Superior temporal gyrus (tissue), 1 donor: ENCODE measurements around the gene RFTN1.

ENCODE experiments used
- DNase-seq: peaks from one replicate; pipeline ENCODE4 v3.0.0-alpha.2; 2016; ENCODE audit errors: extremely low spot score

The RFTN1 gene

DNA sequence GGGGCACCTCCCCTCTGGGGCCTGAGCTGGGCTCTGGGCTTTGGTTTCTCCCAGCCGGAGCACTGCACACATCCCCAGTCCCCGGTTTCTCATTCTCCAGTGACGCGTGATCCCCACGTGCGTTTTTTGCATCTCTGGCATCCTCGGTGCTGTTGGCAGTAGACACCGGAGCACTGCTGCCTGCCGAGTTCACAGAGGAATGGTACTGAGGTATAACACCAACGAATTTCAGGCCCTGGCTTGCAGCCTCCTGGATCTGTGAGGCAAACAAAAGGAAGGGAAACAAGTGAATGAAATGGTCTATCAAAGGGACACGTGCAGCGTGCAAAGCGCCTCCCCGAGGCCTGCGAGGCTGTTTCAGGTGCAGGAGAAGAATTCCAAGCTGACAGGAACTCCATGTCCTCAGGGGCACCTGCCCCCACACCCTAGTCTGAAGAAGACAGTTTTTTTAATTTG is 135.6 kb downstream of the RFTN1 start:
- no peak for DNase-seq

DNA sequence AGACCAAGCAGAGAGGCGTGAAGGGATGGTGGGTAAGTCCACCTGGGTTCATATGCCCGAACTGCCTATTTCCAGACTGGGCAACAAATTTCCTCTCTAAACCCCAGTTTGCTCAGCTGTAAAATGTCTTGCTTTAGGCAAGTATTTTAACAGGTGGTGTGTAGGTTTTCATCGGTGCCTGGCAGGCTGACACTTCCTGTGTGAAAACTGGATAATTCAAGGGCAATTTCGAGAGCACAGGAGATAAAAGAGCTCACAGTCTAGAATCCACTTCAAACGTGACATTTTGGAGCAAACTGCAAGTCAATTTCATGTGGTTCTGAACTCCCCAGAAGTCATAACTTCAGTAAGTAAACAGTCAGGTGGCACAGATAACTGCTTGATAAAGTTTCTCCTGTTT is 136.3 kb downstream of the RFTN1 start:
- no peak for DNase-seq

DNA sequence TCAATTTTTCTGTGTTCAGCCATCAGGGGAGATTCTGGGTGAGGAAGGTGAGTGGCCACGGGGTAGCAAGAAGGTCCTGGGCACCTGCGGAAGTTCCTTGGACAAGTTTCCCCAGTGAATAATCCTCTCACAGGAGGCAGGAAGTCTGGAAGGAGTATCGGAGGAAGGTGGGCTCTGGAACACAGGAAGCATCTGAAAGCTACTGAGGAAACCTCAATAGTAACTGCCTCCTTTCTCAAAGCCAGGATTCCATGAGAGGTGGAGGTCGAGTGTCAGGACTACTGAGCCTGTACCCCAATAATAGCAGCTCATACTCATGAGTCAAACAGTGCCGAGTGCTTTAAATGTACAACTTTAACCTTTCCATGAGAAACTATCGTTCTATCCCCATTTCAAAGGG is 137.6 kb downstream of the RFTN1 start:
- no peak for DNase-seq

GRCh38 chr3:16374935-16375245 is 138.6 kb downstream of the RFTN1 start:
- DNase-seq: no peak

DNA sequence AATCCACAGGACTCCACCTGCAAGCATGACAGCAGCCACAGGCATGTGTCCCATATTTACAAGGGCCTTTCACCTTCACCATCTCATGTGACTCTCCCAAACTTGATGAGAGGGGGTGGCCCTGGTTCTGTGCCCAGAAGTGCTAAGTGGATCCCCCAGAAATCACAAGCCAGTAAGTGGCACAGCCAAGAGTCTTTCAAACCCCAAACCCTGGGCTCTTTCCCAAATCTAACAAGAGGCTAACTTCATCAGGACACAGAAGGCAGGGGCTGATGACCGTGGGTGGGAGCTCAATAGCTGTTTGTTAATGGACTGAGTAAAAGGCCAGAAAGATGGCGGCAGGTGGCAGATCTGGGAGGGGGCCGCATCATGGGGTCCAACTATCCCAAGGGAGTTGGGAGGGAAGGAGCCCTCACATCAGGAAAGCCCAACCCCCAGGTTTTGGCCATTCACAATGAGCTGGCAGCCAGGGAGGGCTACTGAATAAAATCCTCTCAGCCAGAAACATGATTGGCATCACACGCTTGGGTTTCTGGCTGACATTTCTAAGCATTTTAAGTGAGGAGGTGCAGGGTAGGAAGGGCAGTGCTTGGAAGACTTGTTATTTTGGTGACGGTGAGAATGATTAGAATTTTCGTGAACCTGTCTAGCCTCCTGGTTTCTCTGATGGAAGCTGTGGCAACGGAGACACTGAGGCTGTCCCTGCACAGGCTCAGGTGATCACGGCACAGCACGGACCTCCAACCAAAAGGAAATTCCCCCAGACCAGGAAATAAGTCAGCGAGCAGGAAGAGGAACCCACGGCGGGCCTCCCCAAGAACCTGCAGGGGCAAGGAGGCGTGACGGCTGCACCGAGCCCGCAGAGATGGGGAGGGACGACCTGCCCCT is 139.2 kb downstream of the RFTN1 start:
- no peak for DNase-seq

GRCh38 chr3:16373341-16373946 is 140.1 kb downstream of the RFTN1 start:
- DNase-seq: no peak

GRCh38 chr3:16372362-16373292 is 140.9 kb downstream of the RFTN1 start:
- peak; percentile 40 for DNase-seq

- DNase-seq: no peak
These were observed 142.4 kb downstream of the RFTN1 start for GRCh38 chr3:16370872-16371740.

GRCh38 chr3:16370503-16370871 is 143.0 kb downstream of the RFTN1 start:
- DNase-seq: no peak

DNA sequence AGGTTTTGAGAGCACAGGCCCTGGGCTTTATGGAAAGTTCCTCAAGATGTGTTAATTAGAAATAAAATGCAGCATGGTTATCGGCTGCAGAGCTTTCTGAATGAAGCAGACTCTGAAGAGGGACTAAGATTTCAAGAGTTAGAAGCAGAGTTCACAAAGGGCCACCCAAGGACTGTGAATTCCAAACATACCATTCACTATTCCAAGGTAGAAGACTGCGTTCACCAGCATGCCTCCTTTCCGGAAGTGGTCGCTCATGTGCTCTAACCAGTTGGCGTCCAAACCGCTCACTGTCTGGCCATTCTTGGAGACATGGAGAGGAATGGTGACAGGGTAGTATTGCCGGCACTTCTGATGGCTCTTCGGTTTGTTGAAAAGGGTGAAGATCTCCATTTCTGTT is 143.6 kb downstream of the RFTN1 start:
- DNase-seq: no peak

- DNase-seq: no peak
These were observed 144.2 kb downstream of the RFTN1 start for GRCh38 chr3:16369276-16369675.

DNA sequence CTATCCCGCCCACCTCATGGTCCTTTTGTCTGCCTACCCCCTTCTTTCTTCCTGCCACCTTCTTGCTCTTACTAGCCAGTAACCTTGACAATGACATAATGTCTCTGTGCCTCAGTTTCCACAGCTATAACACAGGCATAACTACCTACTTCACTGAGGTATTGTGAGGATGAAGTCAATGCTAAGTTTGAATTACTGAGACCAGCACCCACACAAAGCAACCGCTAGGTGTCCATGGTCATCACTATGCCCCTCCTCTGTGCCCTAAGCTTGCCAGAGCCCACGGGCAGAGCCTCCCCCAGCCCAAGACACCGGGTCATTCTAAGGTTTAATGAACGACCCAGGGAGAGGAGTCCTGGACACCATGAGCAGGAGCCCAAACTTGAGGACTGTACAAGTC is 146.9 kb downstream of the RFTN1 start:
- no peak for DNase-seq

GRCh38 chr3:16365491-16366128 is 147.9 kb downstream of the RFTN1 start:
- DNase-seq: no peak

- DNase-seq: no peak
These were observed 148.5 kb downstream of the RFTN1 start for GRCh38 chr3:16364963-16365362.

DNA sequence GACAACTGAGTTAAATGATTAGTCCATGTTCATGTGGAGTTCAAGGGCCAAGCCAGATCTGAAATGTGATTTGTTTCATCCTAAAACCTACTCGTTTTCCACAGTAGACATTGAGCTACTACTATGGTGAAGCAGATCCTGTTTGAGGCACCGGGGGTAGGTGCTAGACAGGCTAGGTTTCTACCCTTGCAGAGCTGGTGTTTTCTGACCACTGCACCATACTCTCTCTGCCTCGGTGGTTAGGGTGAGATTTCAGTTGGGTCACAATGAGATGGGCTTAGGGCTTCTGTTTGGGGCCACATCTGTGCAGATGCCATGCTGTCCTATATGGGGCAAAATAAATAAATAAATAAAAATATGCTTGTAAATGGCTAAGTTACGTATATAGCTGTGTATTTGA is 149.2 kb downstream of the RFTN1 start:
- no peak for DNase-seq

- DNase-seq: no peak
These were observed 149.9 kb downstream of the RFTN1 start for GRCh38 chr3:16363636-16364035.

DNA sequence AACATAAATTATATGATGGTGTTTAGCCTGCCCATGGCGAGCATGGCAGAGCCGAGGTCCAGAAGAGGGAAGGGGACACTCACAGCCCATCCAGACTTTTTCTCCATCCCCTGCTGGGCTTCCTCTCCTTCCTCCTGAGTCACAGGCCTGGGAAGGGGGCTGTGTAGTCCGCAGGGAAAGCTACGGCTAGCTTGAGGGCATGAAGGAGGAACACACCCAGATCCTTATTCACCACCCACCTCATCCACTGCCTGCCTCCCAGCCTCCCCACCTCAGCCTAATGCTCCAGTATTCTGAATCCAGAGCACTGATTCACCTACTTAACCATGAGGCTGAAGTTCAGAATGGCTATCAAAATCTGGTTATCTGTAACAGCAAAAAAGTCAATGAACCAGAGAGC is 150.7 kb downstream of the RFTN1 start:
- no peak for DNase-seq

DNA sequence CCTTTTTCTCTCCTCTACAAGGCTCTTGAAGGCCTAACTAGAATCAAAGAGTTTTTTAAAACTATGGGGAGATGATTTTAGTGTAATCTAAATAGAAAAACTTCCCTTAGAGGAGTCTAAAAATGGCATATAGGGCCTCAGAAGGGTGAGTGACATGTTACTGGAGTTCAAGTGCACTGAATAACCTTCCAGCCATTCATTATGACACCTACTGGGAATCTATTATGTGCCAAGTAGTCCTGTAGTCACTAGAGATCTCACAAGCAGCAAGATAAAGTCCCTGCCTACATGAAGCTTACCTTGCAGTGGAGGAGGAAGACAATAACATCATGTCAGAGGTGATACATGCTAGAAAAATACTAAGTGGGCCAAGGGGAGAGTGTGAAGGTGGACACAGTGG is 152.4 kb downstream of the RFTN1 start:
- no peak for DNase-seq

- no peak for DNase-seq
These were observed 154.2 kb downstream of the RFTN1 start for GRCh38 chr3:16359331-16359730.

GRCh38 chr3:16358336-16358735 is 155.2 kb downstream of the RFTN1 start:
- DNase-seq: no peak
